HCT116 (cell line): Measurements from ENCODE around the gene DACT1.

Experiments
- EZH2 ChIP-seq: fragments of 200-600 bp; sonication (generic); IDR thresholded peaks from 2 replicates; pipeline ENCODE4 v1.6.1; 2017; ENCODE audit warnings: antibody characterized with exemption, mixed run types
- EZH2phosphoT487 ChIP-seq: fragments of 200-600 bp; IDR thresholded peaks from 2 replicates; pipeline ENCODE4 v1.6.1; 2018; ENCODE audit warnings: antibody characterized with exemption, borderline replicate concordance
- MAX ChIP-seq: IDR thresholded peaks from 2 replicates; pipeline ENCODE4 v1.6.1; 2012
- POLR2A ChIP-seq: IDR thresholded peaks from 2 replicates; pipeline ENCODE4 v1.7.0; 2011; ENCODE audit warnings: borderline replicate concordance; ENCODE audit not compliant: insufficient read depth, insufficient read length; ENCODE audit errors: extremely low read depth
- REST ChIP-seq: IDR thresholded peaks from 2 replicates; pipeline ENCODE4 v1.6.1; 2012; ENCODE audit warnings: low read depth
- SRF ChIP-seq: IDR thresholded peaks from 2 replicates; pipeline ENCODE4 v1.6.1; 2012; ENCODE audit warnings: low read depth
- TCF7L2 ChIP-seq: IDR thresholded peaks from 2 replicates; pipeline ENCODE4 v1.7.0; 2011; ENCODE audit warnings: borderline replicate concordance, inconsistent platforms; ENCODE audit not compliant: insufficient read depth, insufficient read length; ENCODE audit errors: extremely low read depth
- ZNF274 ChIP-seq: fragments of 200-500 bp; sonication (Bioruptor generic); IDR thresholded peaks from 2 replicates; pipeline ENCODE4 v1.6.1; 2014; ENCODE audit warnings: mild to moderate bottlenecking, low read depth, low read length, inconsistent platforms
- TF ChIP-seq, protein P1 (sequence below), 3 experiments: fragments of 200-600 bp in 1 of 3; sonication (generic) in 1 of 3; IDR thresholded peaks in 2 of 3; conservative IDR thresholded peaks in 1 of 3; 2 replicates each; pipeline ENCODE4 v1.5.1; 2012 to 2017; ENCODE audit warnings: low read depth in 2 of 3, low read length in 2 of 3, antibody characterized with exemption in 1 of 3, borderline replicate concordance in 1 of 3, control low read depth in 1 of 3, mild to moderate bottlenecking in 1 of 3, mixed read lengths in 1 of 3, mixed run types in 1 of 3, moderate library complexity in 1 of 3; ENCODE audit not compliant: insufficient read depth in 1 of 3

- TF ChIP-seq REST (no peak), EZH2 (no peak), SRF (no peak), TCF7L2 (no peak), MAX (no peak), EZH2phosphoT487 (no peak), POLR2A (no peak), ZNF274 (no peak)
- TF ChIP-seq, protein P1, sequence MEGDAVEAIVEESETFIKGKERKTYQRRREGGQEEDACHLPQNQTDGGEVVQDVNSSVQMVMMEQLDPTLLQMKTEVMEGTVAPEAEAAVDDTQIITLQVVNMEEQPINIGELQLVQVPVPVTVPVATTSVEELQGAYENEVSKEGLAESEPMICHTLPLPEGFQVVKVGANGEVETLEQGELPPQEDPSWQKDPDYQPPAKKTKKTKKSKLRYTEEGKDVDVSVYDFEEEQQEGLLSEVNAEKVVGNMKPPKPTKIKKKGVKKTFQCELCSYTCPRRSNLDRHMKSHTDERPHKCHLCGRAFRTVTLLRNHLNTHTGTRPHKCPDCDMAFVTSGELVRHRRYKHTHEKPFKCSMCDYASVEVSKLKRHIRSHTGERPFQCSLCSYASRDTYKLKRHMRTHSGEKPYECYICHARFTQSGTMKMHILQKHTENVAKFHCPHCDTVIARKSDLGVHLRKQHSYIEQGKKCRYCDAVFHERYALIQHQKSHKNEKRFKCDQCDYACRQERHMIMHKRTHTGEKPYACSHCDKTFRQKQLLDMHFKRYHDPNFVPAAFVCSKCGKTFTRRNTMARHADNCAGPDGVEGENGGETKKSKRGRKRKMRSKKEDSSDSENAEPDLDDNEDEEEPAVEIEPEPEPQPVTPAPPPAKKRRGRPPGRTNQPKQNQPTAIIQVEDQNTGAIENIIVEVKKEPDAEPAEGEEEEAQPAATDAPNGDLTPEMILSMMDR (IDR thresholded peaks at IDR 0.05 in 2 of 3, conservative IDR thresholded peaks at IDR 0.05 in 1 of 3; ENCODE audit: borderline replicate concordance in 1 of 3, insufficient read depth in 1 of 3, low read depth in 2 of 3, low read length in 2 of 3): no peak
Measured at GRCh38 chr14:58639198-58639565, 1.4 kb downstream of the DACT1 start.
